Hepatocyte (in vitro differentiated cells): ENCODE data around the gene CTXND1. TPM values are rescaled to one million over a fixed set of nuclear protein-coding genes. Genes with fewer than 3 reads are reported as not detected.

ENCODE experiments used
- DNase-seq: peaks from one replicate; pipeline ENCODE4 v3.0.0-alpha.2; 2016; ENCODE audit warnings: low spot score
- H2AFZ ChIP-seq: fragments of 200-600 bp; sonication (generic); 2 replicates; pipeline ENCODE4 v1.6.0; 2016; ENCODE audit warnings: antibody characterized with exemption, mild to moderate bottlenecking
- H3K27ac ChIP-seq: fragments of 200-600 bp; sonication (generic); 2 replicates; pipeline ENCODE4 v1.5.1; 2016; ENCODE audit warnings: mild to moderate bottlenecking
- H3K27me3 ChIP-seq: fragments of 200-600 bp; sonication (generic); 2 replicates; pipeline ENCODE4 v1.6.1; 2016
- H3K36me3 ChIP-seq: fragments of 200-600 bp; sonication (generic); replicated peaks from 2 replicates; pipeline ENCODE4 v1.5.1; 2016; ENCODE audit warnings: low read depth; ENCODE audit not compliant: insufficient read depth
- H3K4me1 ChIP-seq: fragments of 200-600 bp; sonication (generic); 2 replicates; pipeline ENCODE4 v1.5.1; 2016; ENCODE audit warnings: mild to moderate bottlenecking, moderate library complexity; ENCODE audit not compliant: insufficient read depth
- H3K4me2 ChIP-seq: fragments of 200-600 bp; sonication (generic); 2 replicates; pipeline ENCODE4 v1.6.0; 2016
- H3K4me3 ChIP-seq: fragments of 200-600 bp; sonication (generic); 2 replicates; pipeline ENCODE4 v1.5.1; 2016; ENCODE audit warnings: mild to moderate bottlenecking
- H3K79me2 ChIP-seq: fragments of 200-600 bp; sonication (generic); 2 replicates; pipeline ENCODE4 v1.6.0; 2017; ENCODE audit warnings: mild to moderate bottlenecking
- H3K9me2 ChIP-seq: fragments of 200-600 bp; sonication (generic); replicated peaks from 2 replicates; pipeline ENCODE4 v1.6.0; 2017; ENCODE audit warnings: mild to moderate bottlenecking; ENCODE audit not compliant: insufficient read depth
- H3K9me3 ChIP-seq: fragments of 200-600 bp; sonication (generic); 2 replicates; pipeline ENCODE4 v1.5.1; 2016; ENCODE audit warnings: low read depth, mild to moderate bottlenecking
- H4K20me1 ChIP-seq: fragments of 200-600 bp; sonication (generic); 2 replicates; pipeline ENCODE4 v1.6.0; 2016; ENCODE audit warnings: mild to moderate bottlenecking; ENCODE audit not compliant: insufficient read depth, poor library complexity, severe bottlenecking
- CTCF ChIP-seq: fragments of 200-600 bp; sonication (generic); IDR thresholded peaks from 2 replicates; pipeline ENCODE4 v1.5.1; 2016; ENCODE audit warnings: antibody characterized with exemption, mild to moderate bottlenecking; ENCODE audit not compliant: poor library complexity
- EZH2 ChIP-seq: fragments of 200-600 bp; sonication (generic); IDR thresholded peaks from 2 replicates; pipeline ENCODE4 v1.6.1; 2016; ENCODE audit warnings: antibody characterized with exemption, mild to moderate bottlenecking, borderline replicate concordance
- EZH2phosphoT487 ChIP-seq: fragments of 200-600 bp; sonication (generic); IDR thresholded peaks from one replicate; pipeline ENCODE4 v1.6.1; 2018; ENCODE audit warnings: antibody characterized with exemption, mild to moderate bottlenecking, low read depth, moderate library complexity; ENCODE audit not compliant: unreplicated experiment, severe bottlenecking
- WGBS: methylation state at CpG from one replicate; pipeline ENCODE4 v1.1.6; 2016; ENCODE audit warnings: low lambda C conversion rate; ENCODE audit errors: missing lambda C conversion rate; 5-methylcytosine and 5-hydroxymethylcytosine counted together
- polyA plus RNA-seq: library from polyadenylated mRNA; unstranded; fragments of >200 nt; fragmentation: Nextera tagmentation; extraction: Ambion mirVana; gene quantifications from 2 replicates; pipeline ENCODE4 v1.2.1, GENCODE V29; 2016
- total RNA-seq: library from RNA; depleted of rRNA; stranded (reverse); fragments of >200 nt; gene quantifications from 2 replicates; pipeline ENCODE4 v1.2.3, GENCODE V29; 2014

CTXND1 gene
- total and polyA plus RNA-seq, 2 experiments from 2014 or later, result 1.4 to 1.5 TPM

- Histone ChIP-seq H3K9me2 (no peaks in the 10 kb centered on the region), H4K20me1 (no peaks in the 10 kb centered on the region), H3K9me3 (no peaks in the 10 kb centered on the region), H3K4me3 (no peak overlapping the region), H3K27ac (no peak overlapping the region), H2AFZ (no peak overlapping the region), H3K4me1 (no peaks in the 10 kb centered on the region), H3K4me2 (no peak overlapping the region), H3K79me2 (no peaks in the 10 kb centered on the region), H3K27me3 (no peaks in the 10 kb centered on the region), H3K36me3 (no peaks in the 10 kb centered on the region)
- TF ChIP-seq CTCF (no peak), EZH2phosphoT487 (no peak), EZH2 (no peak)
- no peak for DNase-seq
- 79% methylated on average over 9 of the region's 9 CpGs for WGBS
Measured at GRCh38 chr15:80233581-80233980, 18.4 kb downstream of the CTXND1 start.

- WGBS, result 79% methylated on average over 2 of the region's 2 CpGs
- Histone ChIP-seq H3K27me3 (no peaks in the 10 kb centered on the region), H3K4me2 (no peak overlapping the region), H3K27ac (no peak overlapping the region), H3K36me3 (no peaks in the 10 kb centered on the region), H4K20me1 (no peaks in the 10 kb centered on the region), H3K9me3 (no peaks in the 10 kb centered on the region), H2AFZ (no peak overlapping the region), H3K4me3 (no peak overlapping the region), H3K9me2 (no peaks in the 10 kb centered on the region), H3K79me2 (no peaks in the 10 kb centered on the region), H3K4me1 (no peaks in the 10 kb centered on the region)
- no peak for TF ChIP-seq CTCF
- no peak for TF ChIP-seq EZH2phosphoT487
- no peak for TF ChIP-seq EZH2
- DNase-seq, result no peak
Measured at GRCh38 chr15:80231371-80231770, 20.6 kb downstream of the CTXND1 start.

- H3K4me2 ChIP-seq, result no peak overlapping the region
- peak overlapping the region; percentile 55 for H3K27ac ChIP-seq
- H3K9me3 ChIP-seq, result no peaks in the 10 kb centered on the region
- H4K20me1 ChIP-seq, result no peaks in the 10 kb centered on the region
- WGBS, result 80% methylated on average over 7 of the region's 7 CpGs
- H3K36me3 ChIP-seq, result no peaks in the 10 kb centered on the region
- H2AFZ ChIP-seq, result no peak overlapping the region
- no peaks in the 10 kb centered on the region for H3K9me2 ChIP-seq
- TF ChIP-seq EZH2phosphoT487, result no peak
- no peak for TF ChIP-seq EZH2
- no peak for TF ChIP-seq CTCF
- H3K4me1 ChIP-seq, result no peaks in the 10 kb centered on the region
- no peaks in the 10 kb centered on the region for H3K27me3 ChIP-seq
- peak; percentile 55 for DNase-seq
- no peaks in the 10 kb centered on the region for H3K79me2 ChIP-seq
- no peak overlapping the region for H3K4me3 ChIP-seq
Measured at GRCh38 chr15:80228959-80229610, 22.9 kb downstream of the CTXND1 start.
